ENCODE measurements around the gene OR2AG2.
"Not testable (repeated sequence)": the region's sequence is repeated elsewhere in the genome, so short reads cannot be mapped to it uniquely, and the experiment has no call there.

OR2AG2 gene

GRCh38 chr11:6771926-6772893 is at the start of gene OR2AG2:
Gene OR2AG2 (minus strand): TSS chr11:6771976. CDS start chr11:6768957, 3,019 bp downstream.
- no peaks in the 10 kb centered on the region for H3K4me1 Mint-ChIP-seq (ENCODE audit: low read depth)
- no peaks in the 10 kb centered on the region for H3K9me3 Mint-ChIP-seq
- peaks cover 13% of the 10 kb centered on the region for H3K27me3 Mint-ChIP-seq (ENCODE audit: low read depth)
- no peak within 1 kb of the TSS for H3K4me3 Mint-ChIP-seq
- H3K36me3 Mint-ChIP-seq (ENCODE audit: low read depth) = no peaks in the 10 kb centered on the region
- no peak within 1 kb of the TSS for H3K27ac Mint-ChIP-seq

GRCh38 chr11:6818967-6819366 is 47.2 kb upstream of the OR2AG2 start:
- Mint-ChIP-seq H3K4me3 (no peak overlapping the region), H3K27me3 (ENCODE audit: low read depth) (peaks cover 4% of the 10 kb centered on the region), H3K4me1 (ENCODE audit: low read depth) (no peaks in the 10 kb centered on the region), H3K36me3 (ENCODE audit: low read depth) (no peaks in the 10 kb centered on the region), H3K9me3 (peaks cover 6% of the 10 kb centered on the region), H3K27ac (no peak overlapping the region)

GRCh38 chr11:6817694-6818093 is 45.9 kb upstream of the OR2AG2 start:
- H3K4me1 Mint-ChIP-seq (ENCODE audit: low read depth) = no peaks in the 10 kb centered on the region
- H3K9me3 Mint-ChIP-seq = peaks cover 6% of the 10 kb centered on the region
- H3K27ac Mint-ChIP-seq = no peak overlapping the region
- H3K36me3 Mint-ChIP-seq (ENCODE audit: low read depth) = no peaks in the 10 kb centered on the region
- peaks cover 4% of the 10 kb centered on the region for H3K27me3 Mint-ChIP-seq (ENCODE audit: low read depth)
- H3K4me3 Mint-ChIP-seq = no peak overlapping the region

GRCh38 chr11:6813656-6814055 is 41.9 kb upstream of the OR2AG2 start:
- Mint-ChIP-seq H3K27ac (no peak overlapping the region), H3K4me1 (ENCODE audit: low read depth) (no peaks in the 10 kb centered on the region), H3K4me3 (no peak overlapping the region), H3K27me3 (ENCODE audit: low read depth) (peaks cover 17% of the 10 kb centered on the region), H3K36me3 (ENCODE audit: low read depth) (no peaks in the 10 kb centered on the region), H3K9me3 (no peaks in the 10 kb centered on the region)

GRCh38 chr11:6812390-6813005 is 40.7 kb upstream of the OR2AG2 start:
- no peaks in the 10 kb centered on the region for H3K36me3 Mint-ChIP-seq (ENCODE audit: low read depth)
- H3K27me3 Mint-ChIP-seq (ENCODE audit: low read depth) = peaks cover 26% of the 10 kb centered on the region
- no peak overlapping the region for H3K4me3 Mint-ChIP-seq
- no peak overlapping the region for H3K27ac Mint-ChIP-seq
- no peaks in the 10 kb centered on the region for H3K4me1 Mint-ChIP-seq (ENCODE audit: low read depth)
- no peaks in the 10 kb centered on the region for H3K9me3 Mint-ChIP-seq

GRCh38 chr11:6801075-6801474 is 29.3 kb upstream of the OR2AG2 start:
- H3K4me1 Mint-ChIP-seq (ENCODE audit: low read depth); H3K4me3 Mint-ChIP-seq; H3K27ac Mint-ChIP-seq; H3K9me3 Mint-ChIP-seq; H3K27me3 Mint-ChIP-seq (ENCODE audit: low read depth); H3K36me3 Mint-ChIP-seq (ENCODE audit: low read depth): not testable (repeated sequence)

GRCh38 chr11:6799402-6799801 is 27.6 kb upstream of the OR2AG2 start, which contains the start of gene OR6A2:
Gene OR6A2 (minus strand): TSS chr11:6799689. CDS start chr11:6795708, 3,981 bp downstream.
- H3K9me3 Mint-ChIP-seq = no peaks in the 10 kb centered on the region
- no peaks in the 10 kb centered on the region for H3K4me1 Mint-ChIP-seq (ENCODE audit: low read depth)
- H3K36me3 Mint-ChIP-seq (ENCODE audit: low read depth) = no peaks in the 10 kb centered on the region
- peaks cover 4% of the 10 kb centered on the region for H3K27me3 Mint-ChIP-seq (ENCODE audit: low read depth)
- H3K27ac Mint-ChIP-seq = no peak within 1 kb of the TSS
- no peak within 1 kb of the TSS for H3K4me3 Mint-ChIP-seq

- Mint-ChIP-seq H3K4me1 (ENCODE audit: low read depth) (no peaks in the 10 kb centered on the region), H3K4me3 (no peak overlapping the region), H3K9me3 (no peaks in the 10 kb centered on the region), H3K36me3 (ENCODE audit: low read depth) (no peaks in the 10 kb centered on the region), H3K27ac (no peak overlapping the region), H3K27me3 (ENCODE audit: low read depth) (peaks cover 8% of the 10 kb centered on the region)
Observed at GRCh38 chr11:6794639-6795038, 22.9 kb upstream of the OR2AG2 start.

- Mint-ChIP-seq H3K27me3 (ENCODE audit: low read depth) (peaks cover 13% of the 10 kb centered on the region), H3K27ac (no peak overlapping the region), H3K4me3 (no peak overlapping the region), H3K9me3 (no peaks in the 10 kb centered on the region), H3K36me3 (ENCODE audit: low read depth) (no peaks in the 10 kb centered on the region), H3K4me1 (ENCODE audit: low read depth) (no peaks in the 10 kb centered on the region)
Observed at GRCh38 chr11:6790546-6790945, 18.8 kb upstream of the OR2AG2 start.

- Mint-ChIP-seq H3K4me1 (ENCODE audit: low read depth) (no peaks in the 10 kb centered on the region), H3K27me3 (ENCODE audit: low read depth) (peaks cover 20% of the 10 kb centered on the region), H3K36me3 (ENCODE audit: low read depth) (no peaks in the 10 kb centered on the region), H3K9me3 (no peaks in the 10 kb centered on the region), H3K27ac (no peak within 1 kb of the TSS), H3K4me3 (no peak within 1 kb of the TSS)
Observed at GRCh38 chr11:6782720-6783119, 10.9 kb upstream of the OR2AG2 start, which contains the start of gene OR2AG1. Gene OR2AG1 (plus strand): TSS chr11:6783020. CDS start chr11:6785038, 2,018 bp downstream.

GRCh38 chr11:6780829-6781228 is 9.1 kb upstream of the OR2AG2 start:
- peaks cover 26% of the 10 kb centered on the region for H3K27me3 Mint-ChIP-seq (ENCODE audit: low read depth)
- H3K36me3 Mint-ChIP-seq (ENCODE audit: low read depth) = no peaks in the 10 kb centered on the region
- no peaks in the 10 kb centered on the region for H3K4me1 Mint-ChIP-seq (ENCODE audit: low read depth)
- no peak overlapping the region for H3K4me3 Mint-ChIP-seq
- H3K27ac Mint-ChIP-seq = no peak overlapping the region
- H3K9me3 Mint-ChIP-seq = no peaks in the 10 kb centered on the region

GRCh38 chr11:6778518-6778917 is 6.7 kb upstream of the OR2AG2 start:
- Mint-ChIP-seq H3K36me3 (ENCODE audit: low read depth) (no peaks in the 10 kb centered on the region), H3K27me3 (ENCODE audit: low read depth) (peaks cover 29% of the 10 kb centered on the region), H3K4me1 (ENCODE audit: low read depth) (no peaks in the 10 kb centered on the region), H3K9me3 (no peaks in the 10 kb centered on the region), H3K4me3 (no peak overlapping the region), H3K27ac (no peak overlapping the region)

- no peak overlapping the region for H3K4me3 Mint-ChIP-seq
- H3K27ac Mint-ChIP-seq = no peak overlapping the region
- H3K4me1 Mint-ChIP-seq (ENCODE audit: low read depth) = peaks cover 3% of the 10 kb centered on the region
- H3K9me3 Mint-ChIP-seq = no peaks in the 10 kb centered on the region
- H3K27me3 Mint-ChIP-seq (ENCODE audit: low read depth) = peaks cover 26% of the 10 kb centered on the region
- no peaks in the 10 kb centered on the region for H3K36me3 Mint-ChIP-seq (ENCODE audit: low read depth)
Observed at GRCh38 chr11:6757373-6757967, 14.3 kb downstream of the OR2AG2 start.

GRCh38 chr11:6755953-6756347 is 15.8 kb downstream of the OR2AG2 start:
- peaks cover 3% of the 10 kb centered on the region for H3K4me1 Mint-ChIP-seq (ENCODE audit: low read depth)
- H3K27ac Mint-ChIP-seq = no peak overlapping the region
- H3K27me3 Mint-ChIP-seq (ENCODE audit: low read depth) = peaks cover 20% of the 10 kb centered on the region
- no peak overlapping the region for H3K4me3 Mint-ChIP-seq
- H3K9me3 Mint-ChIP-seq = no peaks in the 10 kb centered on the region
- H3K36me3 Mint-ChIP-seq (ENCODE audit: low read depth) = no peaks in the 10 kb centered on the region

Data from T-helper 1 cell treated with Interleukin-12 subunit alpha and Interleukin-12 subunit beta and Interleukin-4 antibody, amounts not matched to agents 30 μg/mL and 1 μg/mL, for 36 hours (primary cell).